T-helper 1 cell (primary cell): ENCODE measurements around the gene CNST.
A peak's percentile ranks its signal among the peaks of the same experiment; 100 is the strongest.
"Not testable (repeated sequence)": the region's sequence is repeated elsewhere in the genome, so short reads cannot be mapped to it uniquely, and the experiment has no call there.

Experiments
- DNase-seq, 5 donors: peaks; one replicate each; pipeline ENCODE4 v3.0.0-alpha.2; 2012 to 2020

CNST gene

DNA sequence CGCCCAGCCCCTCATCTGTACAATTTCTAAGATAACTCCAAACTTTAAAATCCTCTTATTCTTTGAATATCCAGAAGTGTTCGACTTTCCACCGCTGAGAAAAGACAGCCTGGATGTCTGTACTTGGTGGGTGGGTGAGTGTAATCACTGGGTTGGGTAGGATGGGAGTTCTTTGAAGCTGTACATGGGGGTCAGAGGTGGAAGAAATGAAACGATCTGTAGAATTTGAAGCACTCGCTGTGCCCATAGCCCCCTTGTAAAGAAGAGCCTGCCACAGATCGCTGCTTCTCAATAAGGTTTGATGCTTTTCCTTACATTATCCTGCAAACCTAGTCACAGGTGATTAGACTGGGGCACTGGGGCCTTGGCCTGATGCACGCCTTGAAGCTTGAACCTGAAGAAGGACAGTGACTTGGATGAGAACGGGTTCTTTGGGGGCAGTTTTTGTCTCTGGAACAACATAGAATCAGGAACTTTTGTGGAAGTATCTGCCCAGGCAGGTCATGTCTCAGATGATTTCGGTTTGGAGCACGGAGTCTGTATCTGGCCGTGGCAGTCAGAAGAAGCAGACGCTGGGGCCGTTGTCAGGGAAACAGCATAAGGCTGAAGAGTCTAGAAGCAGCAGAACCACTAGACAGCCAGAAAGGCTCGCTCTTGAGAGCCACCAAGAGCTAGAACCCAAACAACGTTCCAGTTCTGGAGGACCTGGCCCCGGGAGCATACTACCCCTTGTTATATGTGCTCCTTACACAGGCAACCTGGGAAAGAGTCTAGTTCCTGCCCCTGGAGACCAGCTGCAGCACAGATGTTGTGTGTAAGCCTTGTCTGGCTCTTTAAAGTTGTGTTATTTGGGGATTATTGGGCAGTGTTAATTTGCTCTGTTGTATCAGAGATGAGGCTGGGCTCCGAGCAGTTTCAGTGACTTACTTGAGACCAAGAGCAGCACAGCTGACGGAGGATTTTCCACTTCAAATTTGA, 112.8 kb downstream of the CNST start:
- DNase-seq = no peak

DNA sequence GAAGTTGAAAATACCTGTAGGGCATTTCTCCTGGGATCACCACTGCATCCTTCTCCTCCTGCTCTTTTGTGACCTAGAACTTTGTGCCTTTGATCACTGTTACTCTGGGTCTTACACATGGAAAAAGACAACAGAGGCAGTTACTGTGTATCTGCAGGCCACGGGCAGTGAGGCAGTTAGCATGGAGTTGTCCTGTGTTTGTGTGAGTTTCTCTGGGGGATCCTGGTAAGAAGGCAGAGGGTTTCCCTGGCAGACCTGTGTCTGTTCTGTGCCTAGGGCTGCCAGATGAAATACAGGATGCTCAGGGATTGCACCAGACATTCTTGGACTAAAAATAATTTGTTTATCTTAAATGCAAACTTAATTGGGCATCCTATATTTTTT, 113.5 kb downstream of the CNST start:
- no peak for DNase-seq

DNA sequence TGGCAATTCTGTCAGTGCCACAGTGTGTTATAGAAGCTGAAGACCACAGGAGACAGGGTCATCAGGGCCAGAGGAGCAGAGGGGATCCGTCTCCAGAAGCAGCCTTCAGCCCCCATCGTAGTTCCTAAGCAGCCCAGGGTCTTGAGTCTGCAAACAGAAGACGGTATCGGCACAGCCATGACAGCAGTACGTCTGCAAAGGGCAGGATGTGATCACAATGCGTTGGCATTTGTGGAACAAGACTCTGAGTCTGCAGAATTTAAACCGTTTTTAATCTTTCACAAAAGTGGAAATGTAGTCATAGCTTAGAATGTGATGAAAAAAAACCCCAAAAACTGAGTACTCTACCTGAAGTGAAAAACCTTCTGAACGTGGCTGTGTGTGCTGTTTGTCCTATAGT, 113.9 kb downstream of the CNST start:
- DNase-seq = no peak

DNA sequence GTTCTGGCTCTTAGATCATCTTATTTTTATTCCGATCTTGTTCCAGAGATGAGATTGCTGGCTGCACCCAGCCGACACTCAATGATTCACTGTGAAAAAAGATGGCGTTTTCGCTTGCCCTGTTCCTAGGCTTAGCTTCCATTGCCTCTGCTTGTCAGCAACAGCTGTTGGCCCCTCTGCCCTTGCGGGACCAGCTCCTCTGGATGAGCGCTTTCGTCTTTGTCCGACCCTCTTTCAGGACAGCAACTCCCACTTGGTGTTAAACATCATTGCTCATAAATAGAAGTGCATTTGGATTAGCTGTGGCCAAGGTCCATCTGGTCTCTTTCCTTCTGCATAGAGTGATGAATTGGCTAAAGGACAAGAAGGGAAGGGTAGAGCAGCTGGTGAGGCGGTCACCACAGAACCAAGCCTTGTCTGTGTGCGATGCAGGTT, 114.5 kb downstream of the CNST start:
- DNase-seq = no peak

DNA sequence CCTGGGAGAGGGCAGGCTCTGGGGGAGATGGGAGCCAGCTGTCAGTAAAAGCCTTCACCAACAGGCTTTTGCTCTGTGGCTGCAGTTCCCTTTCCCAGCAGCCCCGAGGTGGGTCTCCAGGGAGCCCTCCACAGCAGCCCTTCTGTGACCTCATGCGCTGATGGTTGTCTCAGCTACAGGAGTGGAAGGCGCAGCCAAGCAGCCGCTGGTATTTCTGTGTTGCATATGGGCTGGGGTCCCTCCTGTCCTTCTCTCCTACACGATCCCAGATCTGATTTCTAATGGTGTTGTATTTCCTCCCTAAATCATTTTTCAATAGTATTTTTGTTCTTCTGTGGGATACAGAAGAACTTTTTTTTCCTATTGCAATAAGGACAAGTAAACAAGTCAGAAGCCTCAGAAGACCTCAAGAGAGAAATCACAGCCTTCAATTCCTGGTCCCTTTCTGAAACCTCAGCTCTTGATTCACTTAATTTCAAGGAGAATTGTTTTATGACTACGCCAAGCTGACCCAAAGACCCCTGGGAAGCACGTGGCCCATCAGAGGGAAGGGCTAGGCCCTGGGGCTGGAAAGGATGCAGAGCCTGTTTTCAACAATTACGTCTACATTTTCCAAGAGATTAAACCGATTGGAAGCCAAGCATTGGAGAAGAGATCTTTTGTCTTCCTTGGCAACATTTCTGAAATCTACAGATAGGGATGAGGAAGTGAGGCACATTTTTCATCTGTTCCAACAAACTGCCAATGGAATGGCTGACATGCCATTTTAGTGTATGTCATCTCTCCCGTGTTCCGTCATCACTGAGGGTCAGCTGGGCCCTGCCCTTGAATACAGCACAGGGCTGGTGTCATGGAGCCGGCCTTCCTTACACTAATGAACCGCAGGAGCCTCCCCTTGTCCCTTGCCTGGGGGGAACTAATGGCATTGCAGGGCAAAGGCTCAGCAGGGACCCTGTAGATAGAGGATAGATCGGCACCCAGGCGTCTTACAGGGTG, 115.9 kb downstream of the CNST start:
- DNase-seq = no peak

DNA sequence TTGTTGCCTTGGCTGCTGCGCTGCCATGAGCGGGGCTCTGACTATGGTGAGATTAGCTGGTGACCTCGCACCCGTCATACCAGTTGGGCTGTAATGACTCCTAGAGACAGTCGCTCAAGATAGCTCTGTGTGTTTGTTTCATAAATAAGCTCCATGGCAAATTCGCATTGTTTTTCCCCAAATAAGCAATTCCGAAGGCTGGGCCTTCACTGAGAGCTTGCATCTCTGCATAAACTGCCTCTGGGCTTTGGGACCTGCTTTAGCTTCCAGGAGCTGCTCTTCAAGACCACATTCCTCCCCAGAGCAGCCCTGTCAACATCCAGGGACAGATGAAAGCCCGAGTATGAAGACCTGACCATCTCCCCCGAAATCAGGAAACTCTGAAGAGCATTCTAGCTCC, 117.3 kb downstream of the CNST start:
- DNase-seq = no peak

DNA sequence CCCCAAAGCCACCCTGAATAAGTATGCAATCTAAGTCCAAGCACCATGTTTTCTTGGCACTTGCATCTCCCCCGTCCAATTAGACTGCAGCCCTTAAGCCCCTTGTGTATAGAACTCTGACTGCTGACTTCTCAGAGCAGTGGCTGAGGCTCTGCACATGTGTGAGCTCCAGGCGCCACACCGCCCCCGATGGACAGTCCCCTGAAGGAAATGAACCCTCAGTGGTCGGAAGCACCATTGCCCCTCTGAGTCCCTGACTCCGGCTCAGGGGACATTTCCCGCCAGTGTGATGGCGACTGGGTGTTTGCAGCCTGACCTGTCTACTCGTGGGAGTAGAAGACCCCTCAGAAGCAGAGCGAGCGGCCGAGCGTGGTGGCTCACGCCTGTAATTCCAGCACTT, 120.7 kb downstream of the CNST start:
- no peak for DNase-seq

DNA sequence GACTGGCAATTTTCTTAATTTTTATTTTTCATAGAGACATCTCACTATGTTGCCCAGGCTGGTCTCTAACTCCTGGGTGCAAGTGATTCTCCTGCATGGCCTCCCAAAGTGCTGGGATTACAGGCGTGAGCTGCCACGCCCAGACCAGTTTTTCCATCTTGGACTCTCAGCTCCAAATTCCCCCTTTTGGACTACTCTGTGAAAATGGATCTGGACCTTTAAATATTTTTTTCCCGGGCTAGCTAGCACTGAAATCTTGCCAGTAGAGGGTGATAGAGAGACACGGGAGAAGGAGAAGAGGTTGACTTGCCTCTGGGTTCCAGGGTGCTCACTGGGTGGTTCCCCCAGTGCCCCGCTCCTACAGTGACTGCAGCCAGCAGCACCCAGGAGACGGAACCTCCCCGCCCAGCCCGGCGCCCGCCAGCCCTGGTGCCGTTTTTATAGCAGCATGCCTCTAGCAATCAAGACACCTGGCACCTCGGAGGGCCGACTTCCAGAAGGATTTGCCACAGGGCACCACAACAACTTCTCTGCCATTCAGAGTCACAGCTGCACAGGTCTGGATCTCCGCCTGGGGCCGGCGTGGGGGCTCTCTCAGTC, 123.3 kb downstream of the CNST start:
- peak in 2 of 5 donors; percentile 13 to 56 for DNase-seq

DNA sequence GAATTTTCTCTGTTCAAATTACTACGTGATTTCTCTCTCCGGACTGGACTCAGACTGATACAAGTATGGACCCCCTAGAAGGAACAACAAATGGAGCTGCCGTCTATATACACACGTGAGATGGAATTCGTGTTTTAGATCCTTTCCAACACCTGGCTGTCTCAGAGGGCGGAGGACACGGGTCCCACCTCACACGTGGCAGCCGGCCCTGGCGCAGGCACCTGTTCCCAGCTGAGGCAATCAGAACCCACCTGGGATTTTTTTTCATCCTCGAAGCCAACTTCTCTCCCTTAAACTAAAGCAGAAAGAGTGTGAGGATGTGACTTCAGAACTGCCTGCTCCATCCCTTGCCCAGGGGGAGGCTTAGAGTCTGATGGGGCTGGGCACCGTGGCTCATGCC, 123.8 kb downstream of the CNST start:
- DNase-seq = no peak

DNA sequence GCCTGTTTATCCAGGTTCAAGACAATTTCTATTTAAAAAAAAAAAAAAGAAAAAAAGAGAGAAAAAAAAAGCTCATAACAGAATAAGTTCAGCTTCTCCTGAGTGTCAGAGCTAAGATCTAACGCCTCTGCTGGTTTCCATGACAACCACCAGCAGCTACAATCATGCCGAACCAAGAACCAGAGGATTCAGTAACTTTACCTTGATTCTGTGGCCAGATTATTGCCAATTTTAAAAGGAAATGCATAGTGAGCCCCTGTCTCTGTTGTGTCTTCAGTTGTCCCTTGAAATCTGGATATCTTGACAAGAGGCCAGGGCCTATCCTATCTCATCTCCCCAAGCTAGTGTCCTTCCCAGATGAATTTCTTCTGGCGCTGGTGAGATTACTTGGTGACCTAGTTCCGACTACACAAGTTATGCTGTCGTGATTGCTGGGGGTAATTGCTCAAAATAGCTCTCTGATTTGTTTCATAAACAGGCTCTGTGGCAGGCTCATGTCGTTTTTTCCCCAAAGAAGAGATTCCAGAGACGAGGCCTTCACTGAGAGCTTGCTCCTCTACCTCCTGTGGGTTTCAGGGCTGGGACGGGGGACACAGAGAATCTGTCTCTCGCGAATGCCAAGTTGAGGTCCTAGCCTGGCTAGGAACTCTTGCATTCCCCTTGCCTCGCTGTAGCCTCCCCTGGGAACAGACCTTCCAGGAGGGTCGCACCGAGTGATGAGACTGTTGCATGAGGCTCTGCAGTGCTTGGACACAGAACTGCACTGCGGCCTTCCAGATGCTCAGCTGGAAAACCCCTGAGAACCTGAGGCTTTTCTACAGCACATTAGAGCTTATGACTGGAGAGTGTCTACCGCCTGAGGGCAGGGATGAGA, 125.6 kb downstream of the CNST start:
- no peak for DNase-seq

DNA sequence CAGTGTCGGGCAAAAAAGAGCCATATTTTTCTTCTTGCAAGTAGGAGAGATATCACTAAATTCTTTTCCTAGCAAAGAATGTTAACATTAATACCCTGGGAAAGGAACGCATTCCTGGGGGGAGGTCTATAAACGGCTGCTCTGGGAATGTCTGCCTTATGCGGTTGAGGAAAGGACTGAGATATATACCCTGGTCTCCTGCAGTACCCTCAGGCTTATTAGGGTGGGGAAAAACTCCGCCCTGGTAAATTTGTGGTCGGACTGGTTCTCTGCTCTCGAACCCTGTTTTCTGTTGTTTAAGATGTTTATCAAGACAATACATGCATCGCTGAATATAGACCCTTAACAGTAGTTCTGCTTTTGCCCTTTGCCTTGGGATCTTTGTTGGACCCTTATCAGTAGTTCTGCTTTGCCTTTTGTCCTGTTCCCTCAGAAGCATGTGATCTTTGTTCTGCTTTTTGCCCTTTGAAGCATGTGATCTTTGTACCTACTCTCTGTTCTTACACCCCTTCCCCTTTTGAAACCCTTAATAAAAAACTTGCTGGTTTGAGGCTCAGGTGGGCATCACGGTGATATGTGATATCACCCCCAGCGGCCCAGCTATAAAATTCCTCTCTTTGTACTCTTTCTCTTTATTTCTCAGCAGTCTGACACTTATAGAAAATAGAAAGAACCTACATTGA, 128.1 kb downstream of the CNST start:
- DNase-seq = not testable (repeated sequence)

DNA sequence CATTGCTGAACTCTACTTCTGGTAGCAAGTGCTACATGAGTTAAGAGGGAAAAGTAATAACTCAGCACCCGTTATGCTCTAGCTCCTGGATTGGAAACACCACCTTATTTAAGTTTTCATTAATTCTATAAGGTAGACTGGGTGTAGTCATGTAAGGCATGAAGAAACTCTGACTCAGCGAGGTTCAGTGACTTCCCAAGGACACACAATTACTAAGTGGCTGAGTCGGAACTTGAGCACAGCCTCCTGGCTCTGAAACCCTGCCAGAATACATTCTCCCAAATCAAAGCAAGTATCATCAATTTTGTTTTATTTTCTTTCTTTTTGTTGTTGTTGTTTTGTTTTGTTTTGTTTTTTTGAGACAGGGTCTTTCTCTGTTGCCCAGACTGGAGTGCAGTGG, 128.9 kb downstream of the CNST start:
- DNase-seq = no peak

DNA sequence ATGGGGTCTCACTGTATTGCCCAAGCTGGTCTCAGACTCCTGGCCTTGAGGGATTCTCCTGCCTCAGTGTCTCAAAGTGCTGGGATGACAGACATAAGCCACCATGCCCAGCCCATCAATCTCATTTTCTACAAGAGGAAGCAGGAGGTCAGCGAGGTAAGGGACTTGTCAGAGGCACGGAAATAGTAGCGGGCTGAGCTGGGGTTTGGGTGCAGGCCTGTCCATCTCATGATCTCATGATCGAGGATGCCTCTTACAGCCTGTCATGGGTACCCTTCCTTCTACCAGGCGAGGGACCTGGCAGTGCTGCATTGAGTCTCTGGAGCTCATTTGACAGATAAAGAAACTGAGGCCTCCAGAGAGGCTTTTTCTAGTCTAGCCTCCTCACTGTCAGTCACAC, 129.4 kb downstream of the CNST start:
- DNase-seq = no peak

DNA sequence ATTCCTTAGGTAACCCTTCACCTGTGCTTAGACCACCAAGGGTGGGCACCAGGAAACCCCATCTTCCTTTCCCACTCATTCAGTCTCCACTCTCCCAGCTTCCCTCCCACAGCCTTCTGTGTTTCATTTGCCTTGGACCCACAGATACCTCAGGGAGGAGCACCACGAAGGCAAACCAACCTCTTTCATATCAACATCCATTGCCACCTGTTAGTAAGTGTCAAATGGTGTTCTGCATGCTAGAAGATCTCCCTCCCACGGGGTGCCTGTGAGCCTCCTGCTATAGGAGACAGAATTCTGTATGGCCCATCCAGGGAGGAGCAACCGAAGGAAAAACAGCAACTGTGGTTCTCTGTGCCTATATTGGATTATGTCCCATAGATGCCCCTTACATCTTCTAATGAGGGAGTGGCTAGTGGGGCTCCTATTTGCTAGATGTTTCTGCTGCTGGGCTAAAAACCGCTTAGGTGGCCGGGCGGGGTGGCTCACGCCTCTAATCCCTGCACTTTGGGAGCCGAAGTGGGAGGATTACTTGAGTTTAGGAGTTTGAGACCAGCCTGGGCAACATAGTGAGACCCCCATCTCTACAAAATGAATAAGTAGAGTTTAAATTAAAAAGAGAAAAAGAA, 132.3 kb downstream of the CNST start:
- DNase-seq = no peak

DNA sequence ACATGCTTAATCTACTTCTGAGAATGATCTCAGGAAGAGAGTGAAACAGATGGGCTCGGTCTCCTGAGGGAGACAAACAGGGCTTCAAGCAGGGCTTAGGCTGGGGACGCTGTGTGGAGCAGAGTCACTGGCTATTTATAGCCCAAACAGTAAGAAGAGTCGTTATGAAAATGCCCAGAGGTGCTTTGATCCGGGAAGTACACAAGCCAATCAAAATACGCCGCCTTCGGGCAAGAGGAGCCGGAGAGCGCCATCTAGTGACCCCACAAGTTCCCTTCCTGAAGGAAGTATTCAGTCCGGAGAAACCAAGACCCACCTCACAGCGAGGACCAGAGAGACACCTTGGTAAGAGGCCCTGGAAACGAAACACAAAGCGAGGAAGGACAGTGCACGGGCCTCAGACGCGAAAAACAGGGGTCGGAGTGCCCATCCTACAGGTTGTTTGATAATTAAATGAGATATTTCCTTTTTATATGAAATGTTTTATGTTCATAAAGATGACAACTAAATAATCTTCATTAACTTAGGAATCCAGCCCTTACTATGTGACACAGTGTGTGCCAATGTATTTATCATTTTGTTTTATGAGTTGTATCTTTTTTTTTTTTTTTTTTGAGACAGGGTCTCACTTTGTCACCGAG, 133.0 kb downstream of the CNST start:
- peak; percentile 49 to 90 (median 69) for DNase-seq

DNA sequence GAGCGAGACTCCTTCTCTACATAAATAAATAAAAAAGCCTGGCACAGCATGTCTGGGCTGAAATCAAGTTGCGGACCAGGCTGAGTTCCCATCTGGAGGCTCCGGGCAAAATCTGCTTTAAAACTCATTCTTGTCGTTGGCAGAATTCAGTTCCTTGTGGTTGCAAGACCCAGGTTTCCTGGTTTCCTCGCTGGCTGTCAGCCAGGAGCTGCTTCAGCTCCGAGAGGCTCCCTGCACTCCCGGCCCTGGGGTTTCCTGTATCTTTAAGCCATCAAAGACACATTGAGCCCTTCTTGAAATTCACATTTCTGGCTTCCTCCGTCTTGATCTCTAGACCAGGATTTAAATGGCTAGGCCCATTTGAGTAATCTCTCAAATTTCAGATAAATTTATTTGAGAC, 137.3 kb downstream of the CNST start:
- DNase-seq = no peak

DNA sequence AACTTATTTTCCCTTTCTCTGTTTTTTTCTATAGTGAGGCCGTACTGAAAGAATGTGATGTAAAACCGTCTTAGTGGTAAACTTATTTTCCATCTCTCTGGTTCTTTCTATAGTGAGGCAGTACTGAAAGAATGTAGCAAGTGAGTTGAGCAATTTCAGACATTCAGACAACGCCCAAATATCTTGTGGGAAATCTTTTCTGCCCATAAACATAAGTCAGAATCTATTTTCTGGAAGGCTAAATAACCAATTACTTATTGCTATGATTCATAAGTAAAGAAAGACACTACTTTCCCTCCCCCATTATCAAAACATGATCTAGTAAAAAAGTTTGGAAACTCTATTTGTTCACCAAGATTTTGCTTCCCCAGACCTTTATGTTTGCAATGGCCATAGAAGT, 139.1 kb downstream of the CNST start:
- no peak for DNase-seq

DNA sequence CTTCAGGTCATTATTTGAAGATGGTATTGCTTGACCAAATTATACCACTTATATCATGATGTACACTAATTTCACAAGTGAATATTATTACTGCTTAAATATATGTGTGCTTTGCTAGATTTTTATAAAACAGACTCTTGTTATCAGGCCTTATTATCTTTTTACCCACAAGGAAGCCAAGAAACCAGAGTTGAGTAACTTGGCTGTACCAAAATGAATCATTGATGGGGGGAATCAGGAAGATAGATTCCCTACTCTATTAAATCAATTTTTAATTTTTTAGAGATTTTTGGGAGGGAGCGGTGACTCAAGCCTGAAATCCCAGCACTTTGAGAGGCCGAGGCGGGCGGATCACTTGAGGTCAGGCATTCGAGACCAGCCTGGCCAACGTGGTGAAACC, 141.9 kb downstream of the CNST start:
- DNase-seq = no peak

DNA sequence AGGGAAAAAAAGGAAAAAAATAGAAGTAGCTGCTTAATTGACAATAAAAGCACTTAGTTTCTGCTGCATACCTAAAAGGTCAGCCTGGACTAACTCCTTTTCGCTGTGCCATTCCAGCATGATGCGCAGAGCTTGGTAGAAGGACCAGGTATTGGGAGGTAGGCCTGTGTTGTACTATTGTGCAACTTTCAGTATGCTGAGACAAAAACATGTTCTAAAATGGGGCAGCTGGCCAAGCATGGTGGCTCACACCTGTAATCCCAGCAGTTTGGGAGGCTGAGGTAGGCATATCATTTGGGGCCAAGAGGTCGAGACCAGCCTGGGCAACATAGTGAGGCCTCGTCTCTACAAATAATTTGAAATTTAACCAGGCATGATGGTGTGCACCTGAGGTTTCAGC, 142.9 kb downstream of the CNST start:
- no peak for DNase-seq

DNA sequence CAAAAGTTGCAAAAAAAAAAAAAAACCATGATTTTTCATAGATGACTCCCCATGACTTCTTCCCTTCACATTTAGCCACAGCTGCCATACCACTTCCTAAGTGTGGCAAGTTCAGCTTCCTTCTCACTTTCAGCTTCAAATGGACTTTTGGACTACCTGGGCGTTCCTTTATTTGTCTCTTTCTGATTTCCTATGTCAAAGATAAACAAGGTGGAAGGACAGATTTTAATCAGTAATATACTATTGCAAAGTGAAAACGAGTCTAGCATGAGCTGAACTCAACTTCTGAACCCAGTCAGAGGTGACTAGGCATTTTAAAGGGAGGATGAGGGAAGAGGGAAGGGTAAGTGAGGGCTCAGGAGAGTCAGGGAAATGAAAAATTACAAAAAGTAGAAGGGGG, 143.6 kb downstream of the CNST start:
- no peak for DNase-seq
